Endothelial cell of umbilical vein (primary cell): Measurements from ENCODE around the gene ZNF346. TPM values are rescaled to one million over a fixed set of nuclear protein-coding genes. Genes with fewer than 3 reads are reported as not detected.

ENCODE experiments used
- BruUV-seq: library from RNA; stranded (reverse); fragments of 400-500 nt; replicated peaks from 2 replicates; lab custom pipeline; 2021; lab: Mats Ljungman, UMichigan
- CTCF ChIA-PET: fragments of 300-600, 350-600 bp; sonication (Branson Sonifier 250); formaldehyde crosslinking; loops from one replicate; lab custom pipeline; 2021; ENCODE audit warnings: antibody characterized with exemption, inconsistent platforms; lab: Charles Lee
- POLR2A ChIA-PET: fragments of 300-600, 350-600 bp; sonication (Branson Sonifier 250); formaldehyde crosslinking; loops from one replicate; lab custom pipeline; 2021; ENCODE audit warnings: antibody characterized with exemption, inconsistent platforms; lab: Charles Lee
- DNase-seq: peaks from one replicate; pipeline ENCODE4 v3.0.0-alpha.2; 2011; ENCODE audit warnings: low read depth, low spot score
- FAIRE-seq: peaks from 2 replicates; lab custom pipeline; 2011; peaks lifted over from hg19 to GRCh38; lab: Jason Lieb, UNC
- H2AFZ ChIP-seq: 2 replicates; pipeline ENCODE4 v1.6.0; 2012; ENCODE audit warnings: low read depth, low read length, control low read depth, inconsistent platforms
- H3K27ac ChIP-seq: 2 replicates; pipeline ENCODE4 v1.5.1; 2011; ENCODE audit warnings: low read depth, mild to moderate bottlenecking, control low read depth, low read length, moderate library complexity; ENCODE audit not compliant: insufficient read depth
- H3K27me3 ChIP-seq, 2 experiments: 2 replicates each; pipeline versions ENCODE4 v1.6.0 to v1.6.1; 2011; ENCODE audit warnings: low read length in 2 of 2, mixed read lengths in 1 of 2; ENCODE audit not compliant: control insufficient read depth in 2 of 2, insufficient read depth in 2 of 2
- H3K36me3 ChIP-seq, 2 experiments: 2 replicates in 1 of 2; 3 replicates in 1 of 2; pipeline ENCODE4 v1.5.1; 2011; ENCODE audit warnings: low read length in 2 of 2, mild to moderate bottlenecking in 1 of 2, moderate library complexity in 1 of 2; ENCODE audit not compliant: control insufficient read depth in 2 of 2, insufficient read depth in 2 of 2; ENCODE audit errors: extremely low read depth in 1 of 2
- H3K4me1 ChIP-seq: 3 replicates; pipeline ENCODE4 v1.5.1; 2011; ENCODE audit warnings: mild to moderate bottlenecking, low read length; ENCODE audit not compliant: control insufficient read depth, insufficient read depth; ENCODE audit errors: extremely low read depth
- H3K4me2 ChIP-seq: 2 replicates; pipeline ENCODE4 v1.6.1; 2011; ENCODE audit warnings: low read length, control low read depth, mixed read lengths; ENCODE audit not compliant: insufficient read depth
- H3K4me3 ChIP-seq, 3 experiments: fragments of 200-600 bp in 1 of 3; sonication (generic), shearing (Covaris generic) in 1 of 3; replicated peaks in 1 of 3; 2 replicates each; pipeline ENCODE4 v1.5.1; 2011 to 2016; ENCODE audit warnings: control low read depth in 3 of 3, low read length in 3 of 3, mild to moderate bottlenecking in 2 of 3, inconsistent platforms in 1 of 3, low read depth in 1 of 3, moderate library complexity in 1 of 3; ENCODE audit not compliant: insufficient read depth in 1 of 3
- H3K79me2 ChIP-seq: 2 replicates; pipeline ENCODE4 v1.6.0; 2012; ENCODE audit warnings: low read length, inconsistent platforms; ENCODE audit not compliant: control insufficient read depth, insufficient read depth
- H3K9ac ChIP-seq: replicated peaks from 2 replicates; pipeline ENCODE3; 2011; ENCODE audit warnings: low read length, control low read depth; ENCODE audit not compliant: insufficient read depth; ENCODE audit errors: extremely low read depth
- H3K9me1 ChIP-seq: replicated peaks from 3 replicates; pipeline ENCODE4 v1.6.0; 2011; ENCODE audit warnings: mild to moderate bottlenecking, low read length; ENCODE audit not compliant: control insufficient read depth, insufficient read depth; ENCODE audit errors: extremely low read depth
- H3K9me3 ChIP-seq: replicated peaks from 2 replicates; pipeline ENCODE4 v1.5.1; 2012; ENCODE audit warnings: low read length, inconsistent platforms; ENCODE audit not compliant: control insufficient read depth, insufficient read depth
- H4K20me1 ChIP-seq: replicated peaks from 2 replicates; pipeline ENCODE3; 2011; ENCODE audit warnings: mild to moderate bottlenecking, low read length; ENCODE audit not compliant: control insufficient read depth, insufficient read depth; ENCODE audit errors: extremely low read depth
- EZH2 ChIP-seq: IDR thresholded peaks from 2 replicates; pipeline ENCODE4 v1.6.1; 2012; ENCODE audit warnings: borderline replicate concordance, low read depth, mild to moderate bottlenecking, moderate library complexity, low read length, inconsistent platforms; ENCODE audit not compliant: severe bottlenecking
- FOS ChIP-seq: IDR thresholded peaks from 2 replicates; pipeline ENCODE4 v1.6.1; 2011; ENCODE audit warnings: mild to moderate bottlenecking, low read length, moderate library complexity, borderline replicate concordance; ENCODE audit not compliant: insufficient read depth
- GATA2 ChIP-seq: IDR thresholded peaks from 2 replicates; pipeline ENCODE4 v1.7.0; 2011; ENCODE audit warnings: low read depth, mild to moderate bottlenecking, moderate library complexity, mixed read lengths, low read length; ENCODE audit not compliant: insufficient read length, insufficient read depth
- JUN ChIP-seq: IDR thresholded peaks from 2 replicates; pipeline ENCODE4 v1.6.1; 2011; ENCODE audit warnings: borderline replicate concordance, low read depth; ENCODE audit not compliant: insufficient read length, insufficient read depth
- MYC ChIP-seq: IDR thresholded peaks from one replicate; pipeline ENCODE4 v1.6.1; 2011; ENCODE audit warnings: mild to moderate bottlenecking, low read depth, low read length
- POLR2A ChIP-seq: IDR thresholded peaks from 2 replicates; pipeline ENCODE4 v1.6.1; 2012; ENCODE audit warnings: low read depth, mild to moderate bottlenecking, control low read depth, low read length
- POLR2AphosphoS5 ChIP-seq: IDR thresholded peaks from 2 replicates; pipeline ENCODE4 v1.6.1; 2012; ENCODE audit warnings: low read depth, mild to moderate bottlenecking, control low read depth, low read length, moderate library complexity; ENCODE audit not compliant: insufficient read depth
- dilution Hi-C: fragments of 300-500 bp; cut with MboI; formaldehyde crosslinking; loops from one replicate; pipeline ENCODE4 v1.15.0; 2019; ENCODE audit warnings: low sequenced_read_pairs; ENCODE audit not compliant: extremely low pct_ligation_motif_present
- intact Hi-C: fragments of 100-400 bp; cut with micrococcal nuclease; formaldehyde crosslinking; loops from one replicate; pipeline ENCODE4 v1.10.0; 2022
- polyA plus RNA-seq, 4 experiments: library from polyadenylated mRNA; depleted of rRNA in 3 of 4; stranded (reverse) in 3 of 4; unstranded in 1 of 4; fragments of >200 nt; gene quantifications; 2 replicates each; pipeline versions ENCODE4 v1.2.1 to v1.2.3, GENCODE V29; 2011 to 2012; ENCODE audit warnings: missing spikeins in 1 of 4
- total RNA-seq: library from RNA; stranded (reverse); gene quantifications from 2 replicates; pipeline ENCODE4 v1.2.3, GENCODE V29; 2021
- TF ChIP-seq, protein P1 (sequence below): IDR thresholded peaks from 2 replicates; pipeline ENCODE4 v1.6.1; 2011; ENCODE audit not compliant: insufficient read depth, insufficient read length
- TF ChIP-seq, protein P2 (sequence below), 2 donors: IDR thresholded peaks; 1 replicate in 1 of 2; 2 replicates in 1 of 2; pipeline ENCODE4 v1.5.1; 2011; ENCODE audit warnings: low read length in 2 of 2, mild to moderate bottlenecking in 2 of 2, moderate library complexity in 2 of 2, control low read depth in 1 of 2, inconsistent platforms in 1 of 2, low read depth in 1 of 2; ENCODE audit not compliant: insufficient read depth in 1 of 2; ENCODE audit errors: extremely low read depth in 1 of 2

Gene ZNF346
- total and polyA plus RNA-seq, 2 donors (not counting 3 experiments of a cell fraction or from before 2014, with no cell fraction given): 25.3 to 35.2 TPM

GRCh38 chr5:177018341-177018740 is 4.2 kb upstream of the ZNF346 start:
- no peaks in the 10 kb centered on the region for H3K9me3 ChIP-seq
- no peaks in the 10 kb centered on the region for H3K27me3 ChIP-seq
- H3K9me1 ChIP-seq: no peaks in the 10 kb centered on the region
- TF ChIP-seq, protein P1, sequence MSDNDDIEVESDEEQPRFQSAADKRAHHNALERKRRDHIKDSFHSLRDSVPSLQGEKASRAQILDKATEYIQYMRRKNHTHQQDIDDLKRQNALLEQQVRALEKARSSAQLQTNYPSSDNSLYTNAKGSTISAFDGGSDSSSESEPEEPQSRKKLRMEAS: no peak
- TF ChIP-seq, protein P2, sequence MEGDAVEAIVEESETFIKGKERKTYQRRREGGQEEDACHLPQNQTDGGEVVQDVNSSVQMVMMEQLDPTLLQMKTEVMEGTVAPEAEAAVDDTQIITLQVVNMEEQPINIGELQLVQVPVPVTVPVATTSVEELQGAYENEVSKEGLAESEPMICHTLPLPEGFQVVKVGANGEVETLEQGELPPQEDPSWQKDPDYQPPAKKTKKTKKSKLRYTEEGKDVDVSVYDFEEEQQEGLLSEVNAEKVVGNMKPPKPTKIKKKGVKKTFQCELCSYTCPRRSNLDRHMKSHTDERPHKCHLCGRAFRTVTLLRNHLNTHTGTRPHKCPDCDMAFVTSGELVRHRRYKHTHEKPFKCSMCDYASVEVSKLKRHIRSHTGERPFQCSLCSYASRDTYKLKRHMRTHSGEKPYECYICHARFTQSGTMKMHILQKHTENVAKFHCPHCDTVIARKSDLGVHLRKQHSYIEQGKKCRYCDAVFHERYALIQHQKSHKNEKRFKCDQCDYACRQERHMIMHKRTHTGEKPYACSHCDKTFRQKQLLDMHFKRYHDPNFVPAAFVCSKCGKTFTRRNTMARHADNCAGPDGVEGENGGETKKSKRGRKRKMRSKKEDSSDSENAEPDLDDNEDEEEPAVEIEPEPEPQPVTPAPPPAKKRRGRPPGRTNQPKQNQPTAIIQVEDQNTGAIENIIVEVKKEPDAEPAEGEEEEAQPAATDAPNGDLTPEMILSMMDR (IDR thresholded peaks at IDR 0.05; ENCODE audit: extremely low read depth in 1 of 2, insufficient read depth in 1 of 2, low read depth in 1 of 2, low read length in 2 of 2): no peak
- TF ChIP-seq FOS (no peak), GATA2 (no peak), POLR2A (no peak), POLR2AphosphoS5 (no peak), EZH2 (no peak), MYC (no peak), JUN (no peak)
- ChIA-PET POLR2A (interaction anchor here (0.6 kb wide), 1 partner anchor 13 kb away, joined by 4 read pairs; no protein-coding TSS in a partner anchor), CTCF (interaction anchor here (1.0 to 3.5 kb wide), 2 partner anchors 10 to 24 kb away, joined by 3 to 16 read pairs; partner anchors contain the start of gene UIMC1)
- H3K36me3 ChIP-seq: no peaks in the 10 kb centered on the region
- H3K9ac ChIP-seq: no peak overlapping the region
- H3K79me2 ChIP-seq: peaks cover 4% of the 10 kb centered on the region
- peaks cover 6% of the 10 kb centered on the region for H3K4me1 ChIP-seq
- DNase-seq: no peak
- dilution Hi-C loops (no loop called here), intact Hi-C loops (no loop called here)
- H2AFZ ChIP-seq: no peak overlapping the region
- no peak overlapping the region for H3K4me3 ChIP-seq
- no TSS peak for BruUV-seq
- FAIRE-seq: no peak
- H3K27ac ChIP-seq: no peak overlapping the region
- H3K4me2 ChIP-seq: no peak overlapping the region
- H4K20me1 ChIP-seq: no peaks in the 10 kb centered on the region
